Nephron progenitor cell (in vitro differentiated cells): ENCODE results near the gene LY6G5B.

Experiments
- DNase-seq: peaks from one replicate; pipeline ENCODE4 v3.0.0; 2021
- H3K27ac Mint-ChIP-seq: 2 replicates; pipeline ENCODE4 v1.8.0; 2021; ENCODE audit warnings: mild to moderate bottlenecking, moderate library complexity, mixed read lengths
- H3K27me3 Mint-ChIP-seq: 2 replicates; pipeline ENCODE4 v1.8.0; 2021; ENCODE audit warnings: mild to moderate bottlenecking, low read depth, mixed read lengths; ENCODE audit not compliant: poor library complexity
- H3K36me3 Mint-ChIP-seq: 2 replicates; pipeline ENCODE4 v1.8.0; 2021; ENCODE audit warnings: low read depth, mixed read lengths
- H3K4me1 Mint-ChIP-seq: 2 replicates; pipeline ENCODE4 v1.8.0; 2021; ENCODE audit warnings: mixed read lengths
- H3K4me3 Mint-ChIP-seq: 2 replicates; pipeline ENCODE4 v1.8.0; 2021; ENCODE audit warnings: mild to moderate bottlenecking, moderate library complexity, mixed read lengths
- H3K9me3 Mint-ChIP-seq: 2 replicates; pipeline ENCODE4 v1.8.0; 2021; ENCODE audit warnings: mild to moderate bottlenecking, moderate library complexity, mixed read lengths
- TF ChIP-seq, protein P1 (sequence below): fragments of 200-600 bp; sonication (generic); IDR thresholded peaks from 2 replicates; pipeline ENCODE4 v1.5.0; 2021; ENCODE audit warnings: antibody characterized with exemption

Gene LY6G5B

DNA sequence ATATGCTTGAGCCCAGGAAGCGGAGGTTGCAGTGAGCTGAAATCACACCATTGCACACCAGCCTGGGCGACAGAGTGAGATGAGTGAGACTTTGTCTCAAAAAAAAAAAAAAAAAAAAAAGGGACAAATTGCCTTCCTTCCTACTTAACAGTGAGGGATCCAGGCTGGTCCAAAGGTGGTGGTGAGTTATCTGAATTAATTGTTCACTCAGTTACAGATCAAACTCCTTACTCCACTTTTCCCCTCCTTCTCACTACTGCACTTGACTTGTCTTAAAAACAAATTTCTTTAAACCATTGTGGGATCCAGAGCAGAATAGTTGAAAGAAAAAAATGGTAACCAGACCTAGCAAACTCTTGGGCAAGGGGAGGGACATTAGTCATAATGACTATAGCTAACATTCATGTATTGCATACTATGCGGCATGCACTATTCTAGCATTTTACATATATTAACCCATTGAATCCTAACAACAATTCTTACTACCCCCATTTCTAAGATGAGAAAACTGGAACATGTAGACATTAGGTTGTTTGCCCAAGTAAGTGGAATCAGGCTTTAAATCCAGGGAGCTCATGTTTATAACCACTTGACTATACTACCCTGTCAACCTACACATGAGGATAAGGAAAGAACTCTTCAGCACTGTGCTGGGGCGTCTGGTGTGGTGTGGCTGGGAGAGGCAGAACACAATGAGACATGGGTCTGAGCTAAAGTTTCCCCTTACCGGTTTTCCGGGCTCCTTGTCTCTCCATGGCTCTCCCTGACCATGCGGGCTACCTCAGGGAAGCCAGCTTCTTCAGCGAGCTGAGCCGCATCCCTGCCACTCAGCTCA, 6.4 kb upstream of the LY6G5B start:
- Mint-ChIP-seq H3K36me3 (peaks cover 35% of the 10 kb centered on the region), H3K9me3 (no peaks in the 10 kb centered on the region), H3K4me3 (peak overlapping the region; percentile 93), H3K27me3 (peaks cover 8% of the 10 kb centered on the region), H3K4me1 (peaks cover 81% of the 10 kb centered on the region), H3K27ac (peak overlapping the region; percentile 96)
- TF ChIP-seq, protein P1, sequence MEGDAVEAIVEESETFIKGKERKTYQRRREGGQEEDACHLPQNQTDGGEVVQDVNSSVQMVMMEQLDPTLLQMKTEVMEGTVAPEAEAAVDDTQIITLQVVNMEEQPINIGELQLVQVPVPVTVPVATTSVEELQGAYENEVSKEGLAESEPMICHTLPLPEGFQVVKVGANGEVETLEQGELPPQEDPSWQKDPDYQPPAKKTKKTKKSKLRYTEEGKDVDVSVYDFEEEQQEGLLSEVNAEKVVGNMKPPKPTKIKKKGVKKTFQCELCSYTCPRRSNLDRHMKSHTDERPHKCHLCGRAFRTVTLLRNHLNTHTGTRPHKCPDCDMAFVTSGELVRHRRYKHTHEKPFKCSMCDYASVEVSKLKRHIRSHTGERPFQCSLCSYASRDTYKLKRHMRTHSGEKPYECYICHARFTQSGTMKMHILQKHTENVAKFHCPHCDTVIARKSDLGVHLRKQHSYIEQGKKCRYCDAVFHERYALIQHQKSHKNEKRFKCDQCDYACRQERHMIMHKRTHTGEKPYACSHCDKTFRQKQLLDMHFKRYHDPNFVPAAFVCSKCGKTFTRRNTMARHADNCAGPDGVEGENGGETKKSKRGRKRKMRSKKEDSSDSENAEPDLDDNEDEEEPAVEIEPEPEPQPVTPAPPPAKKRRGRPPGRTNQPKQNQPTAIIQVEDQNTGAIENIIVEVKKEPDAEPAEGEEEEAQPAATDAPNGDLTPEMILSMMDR: no peak
- no peak for DNase-seq

DNA sequence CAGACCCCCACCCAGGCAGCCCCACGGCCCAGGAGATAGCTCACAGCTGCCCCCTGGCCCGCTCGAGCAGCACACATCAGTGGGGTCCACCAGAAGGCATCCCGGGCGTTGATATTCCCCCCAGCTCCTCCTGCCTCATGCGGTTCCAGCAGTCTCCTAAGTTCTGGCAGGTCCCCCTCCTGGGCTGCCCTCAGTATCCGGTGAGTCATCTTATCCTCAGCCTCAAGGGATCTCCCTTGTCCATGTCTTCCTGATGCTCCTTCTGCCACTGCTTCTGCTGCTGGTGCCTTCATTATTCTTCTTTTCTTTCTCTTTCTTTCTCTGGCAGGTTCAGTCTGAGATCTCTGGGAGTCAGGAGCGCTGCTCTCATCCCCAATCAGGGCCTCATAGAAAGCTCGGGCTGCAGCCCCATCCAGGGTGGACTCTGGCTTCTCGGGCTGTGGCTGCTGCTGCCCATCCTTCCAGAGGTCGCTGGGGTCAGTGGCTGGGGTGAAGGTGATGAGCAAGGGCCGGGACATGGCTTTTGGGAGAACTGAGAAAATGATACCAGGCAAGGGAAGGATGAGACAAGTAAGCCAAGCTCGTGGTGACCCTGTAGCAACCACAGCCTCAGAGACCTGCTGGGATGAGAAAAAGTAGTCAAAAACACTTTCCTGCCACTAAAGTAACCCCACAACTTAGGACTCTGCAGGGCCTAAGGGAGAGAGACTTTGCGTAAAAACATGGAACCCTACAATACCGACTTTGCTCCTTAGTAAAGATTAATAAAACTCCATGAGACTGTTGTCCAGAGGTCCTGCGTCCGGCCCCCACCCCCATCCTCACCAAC, 5.6 kb upstream of the LY6G5B start:
- Mint-ChIP-seq H3K9me3 (no peaks in the 10 kb centered on the region), H3K27me3 (peaks cover 8% of the 10 kb centered on the region)
- TF ChIP-seq, protein P1: no peak

DNA sequence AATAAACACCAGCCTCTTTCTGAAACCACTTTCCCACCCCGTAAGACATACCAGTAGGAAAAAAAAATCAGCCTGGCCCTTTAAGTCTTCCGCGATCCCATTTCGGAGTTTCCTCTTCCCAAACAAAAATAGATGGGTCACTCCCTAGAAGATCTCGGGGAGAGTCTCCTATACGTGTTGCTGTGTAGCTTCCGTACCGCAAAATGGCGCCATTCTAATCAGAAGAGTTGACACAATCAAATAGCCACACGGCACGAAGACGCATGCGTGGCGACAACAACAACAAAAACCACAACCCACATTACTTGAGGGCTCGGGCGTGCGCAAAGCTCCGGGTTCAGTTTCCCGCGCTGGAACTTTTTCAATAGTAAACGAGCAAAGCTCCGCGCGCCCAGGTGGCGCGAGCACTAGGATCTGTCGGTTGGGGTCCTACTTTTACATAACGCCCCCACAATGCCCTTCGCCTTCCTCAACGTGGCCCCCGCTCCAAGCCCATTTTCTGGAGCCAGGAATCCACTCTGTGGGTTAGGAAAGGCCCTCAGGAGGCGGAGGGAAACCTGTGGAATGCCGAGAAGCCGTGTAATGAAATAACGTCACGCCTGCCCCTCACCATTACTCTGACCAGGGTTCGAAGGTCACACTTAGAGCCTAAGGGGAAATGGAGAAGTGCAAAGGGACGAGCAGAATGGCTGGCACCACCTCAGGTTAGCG, 4.8 kb upstream of the LY6G5B start, which contains the start of gene GPANK1:
Gene GPANK1 (minus strand): TSS at position 208 of the 711 bp plus-strand sequence. CDS start 519 bp downstream, outside the sequence.
- Mint-ChIP-seq H3K36me3 (peaks cover 43% of the 10 kb centered on the region), H3K27me3 (peaks cover 8% of the 10 kb centered on the region), H3K9me3 (no peaks in the 10 kb centered on the region), H3K4me1 (peaks cover 65% of the 10 kb centered on the region), H3K4me3 (peak within 1 kb of the TSS; percentile 93), H3K27ac (peak within 1 kb of the TSS; percentile 96)
- TF ChIP-seq, protein P1: no peak
- DNase-seq: peak; percentile 68

More for the DNA sequence above, 5.6 kb upstream of the LY6G5B start:
- peak overlapping the region; percentile 96 for H3K27ac Mint-ChIP-seq
- H3K4me1 Mint-ChIP-seq: peaks cover 73% of the 10 kb centered on the region
- H3K36me3 Mint-ChIP-seq: peaks cover 43% of the 10 kb centered on the region
- H3K4me3 Mint-ChIP-seq: peak overlapping the region; percentile 93
- DNase-seq: no peak

DNA sequence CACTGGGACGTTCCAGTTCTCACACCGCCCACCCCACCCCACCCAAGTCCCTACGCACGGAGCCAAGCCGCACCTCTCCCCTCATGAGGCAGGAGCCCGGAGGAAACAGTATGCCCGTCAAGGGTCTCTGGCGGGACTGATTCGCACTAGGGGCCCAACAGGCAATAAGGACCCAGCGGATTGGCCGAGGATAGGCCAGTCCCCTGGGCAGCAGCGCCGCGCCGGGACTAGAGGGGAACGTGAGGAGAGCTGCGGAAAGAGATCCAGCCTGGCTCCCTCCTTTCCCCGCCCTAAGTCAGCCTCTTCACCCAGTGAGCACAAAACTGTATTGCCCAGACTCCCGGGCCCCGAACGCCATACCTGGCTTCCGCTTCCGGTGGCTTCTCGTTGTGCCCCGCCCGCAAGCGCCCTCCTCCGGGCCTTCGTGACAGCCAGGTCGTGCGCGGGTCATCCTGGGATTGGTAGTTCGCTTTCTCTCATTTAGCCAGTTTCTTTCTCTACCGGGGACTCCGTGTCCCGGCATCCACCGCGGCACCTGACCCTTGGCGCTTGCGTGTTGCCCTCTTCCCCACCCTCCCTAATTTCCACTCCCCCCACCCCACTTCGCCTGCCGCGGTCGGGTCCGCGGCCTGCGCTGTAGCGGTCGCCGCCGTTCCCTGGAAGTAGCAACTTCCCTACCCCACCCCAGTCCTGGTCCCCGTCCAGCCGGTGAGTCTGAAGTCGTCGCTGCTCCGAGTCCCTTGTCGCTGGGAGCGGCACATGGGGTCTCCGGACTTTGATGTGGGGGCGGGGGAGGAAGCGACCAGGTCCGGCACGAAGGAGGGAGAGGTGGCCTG, 4.1 kb upstream of the LY6G5B start, which contains the start of gene CSNK2B:
Gene CSNK2B (plus strand): TSS at position 580 of the 836 bp plus-strand sequence. CDS start 752 bp downstream, outside the sequence.
- Mint-ChIP-seq H3K27ac (peak within 1 kb of the TSS; percentile 96), H3K27me3 (peaks cover 8% of the 10 kb centered on the region), H3K9me3 (no peaks in the 10 kb centered on the region), H3K36me3 (peaks cover 50% of the 10 kb centered on the region), H3K4me1 (peaks cover 58% of the 10 kb centered on the region), H3K4me3 (peak within 1 kb of the TSS; percentile 93)
- peak; percentile 95 for DNase-seq
- TF ChIP-seq, protein P1: no peak
